GM18517 (cell line): Measurements from ENCODE around the gene RRP15.
"Not testable (repeated sequence)": the region's sequence is repeated elsewhere in the genome, so short reads cannot be mapped to it uniquely, and the experiment has no call there.

Source experiments
- ATAC-seq: cut with Tn5 transposase; IDR thresholded peaks from one replicate; pipeline ENCODE4 v1.9.1; 2021; ENCODE audit warnings: mild to moderate bottlenecking, moderate library complexity; ENCODE audit not compliant: unreplicated experiment

RRP15 gene

GRCh38 chr1:218296162-218296561, 11.1 kb downstream of the RRP15 start:
- ATAC-seq = no peak

GRCh38 chr1:218297461-218297860, 12.4 kb downstream of the RRP15 start:
- no peak for ATAC-seq

- ATAC-seq = no peak
Observed at GRCh38 chr1:218297867-218298266, 12.8 kb downstream of the RRP15 start.

GRCh38 chr1:218298398-218298797, 13.3 kb downstream of the RRP15 start:
- ATAC-seq = no peak

DNA sequence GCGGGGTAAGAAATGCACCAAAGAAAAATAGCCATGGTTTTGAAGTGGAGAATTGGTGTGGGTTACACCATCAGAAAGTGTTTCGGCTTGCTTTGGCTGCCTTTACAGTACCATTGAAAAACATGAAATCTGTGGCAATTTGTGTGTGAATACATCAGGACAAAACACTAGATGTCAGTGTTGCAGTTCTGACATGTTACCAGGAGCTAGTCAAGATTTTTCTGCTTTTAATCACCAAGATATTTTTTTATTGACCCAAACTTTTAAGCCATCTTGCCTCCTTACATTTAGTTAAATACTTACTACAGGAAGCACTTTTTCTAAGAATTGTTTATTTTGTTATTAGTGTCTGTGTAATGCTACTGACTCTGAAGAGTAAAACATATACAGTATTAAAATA, 14.3 kb downstream of the RRP15 start:
- no peak for ATAC-seq

DNA sequence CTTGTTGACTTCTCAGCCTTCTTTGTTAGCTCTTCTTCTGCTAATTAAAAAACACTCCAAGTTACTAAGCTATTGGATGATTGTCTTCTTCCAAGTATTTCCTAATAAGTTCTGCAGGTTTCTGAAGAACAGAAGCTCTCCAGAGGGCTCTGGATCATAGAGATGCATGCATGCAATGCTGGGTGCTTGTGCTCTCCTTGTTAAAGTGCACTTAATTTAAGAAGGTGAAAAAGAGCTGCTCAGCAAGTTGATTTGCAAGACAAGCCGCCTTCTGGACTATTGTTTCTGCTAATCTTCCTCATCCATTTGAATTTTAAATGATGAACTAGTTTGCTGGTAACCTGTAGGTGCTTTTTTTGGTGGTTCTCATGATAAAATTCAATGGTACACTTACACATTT, 16.1 kb downstream of the RRP15 start:
- ATAC-seq = no peak

DNA sequence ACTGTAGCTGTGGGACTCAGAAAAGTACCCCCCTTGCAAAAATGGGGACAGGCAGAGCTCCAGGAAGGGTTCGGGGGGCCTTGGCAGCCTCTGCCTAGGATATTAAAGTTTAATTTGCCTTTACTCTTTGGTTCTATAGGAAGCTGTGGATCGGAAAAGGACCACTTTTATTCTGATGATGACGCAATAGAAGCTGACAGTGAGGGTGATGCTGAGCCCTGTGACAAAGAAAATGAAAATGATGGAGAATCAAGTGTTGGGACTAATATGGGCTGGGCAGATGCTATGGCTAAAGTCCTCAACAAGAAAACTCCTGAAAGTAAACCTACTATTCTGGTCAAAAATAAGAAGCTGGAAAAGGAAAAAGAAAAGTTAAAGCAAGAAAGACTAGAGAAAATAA, 17.1 kb downstream of the RRP15 start:
- no peak for ATAC-seq

- no peak for ATAC-seq
Observed at GRCh38 chr1:218303176-218303879, 18.2 kb downstream of the RRP15 start.

DNA sequence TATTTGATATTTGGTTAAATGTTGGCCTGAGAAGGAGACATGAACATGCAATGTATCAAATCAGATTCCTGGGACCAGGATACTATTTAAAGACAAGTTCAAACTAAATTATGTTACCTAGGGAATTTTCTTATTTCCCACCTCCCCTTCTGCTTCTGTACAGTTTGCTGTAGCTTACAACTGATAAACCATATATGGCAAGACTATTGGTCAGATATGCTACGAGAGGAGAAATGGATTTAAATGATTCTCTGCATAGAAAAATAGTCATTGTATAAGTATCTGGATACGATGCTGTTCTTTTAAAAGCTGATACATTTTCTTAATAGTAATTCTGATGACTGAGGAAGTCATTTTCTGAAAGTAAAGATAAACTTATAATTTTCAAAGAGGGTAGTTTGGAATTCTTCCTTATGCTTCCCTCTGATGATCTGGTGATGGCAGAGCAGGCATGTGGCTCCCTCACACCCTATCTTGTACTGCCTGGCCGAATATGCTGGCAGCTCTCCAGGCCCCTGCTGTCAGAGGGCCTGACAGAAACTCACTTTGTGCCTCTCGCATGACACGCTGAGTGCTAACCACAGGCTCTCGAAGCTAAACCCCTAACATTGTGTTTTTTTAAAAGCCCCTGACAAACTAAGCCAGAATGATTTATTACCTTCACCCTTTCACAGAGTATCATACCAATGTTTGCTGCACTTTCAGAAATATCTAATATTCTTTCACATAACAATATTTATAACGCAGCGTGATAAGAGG, 19.4 kb downstream of the RRP15 start:
- no peak for ATAC-seq

GRCh38 chr1:218305472-218306064, 20.5 kb downstream of the RRP15 start:
- ATAC-seq = no peak

DNA sequence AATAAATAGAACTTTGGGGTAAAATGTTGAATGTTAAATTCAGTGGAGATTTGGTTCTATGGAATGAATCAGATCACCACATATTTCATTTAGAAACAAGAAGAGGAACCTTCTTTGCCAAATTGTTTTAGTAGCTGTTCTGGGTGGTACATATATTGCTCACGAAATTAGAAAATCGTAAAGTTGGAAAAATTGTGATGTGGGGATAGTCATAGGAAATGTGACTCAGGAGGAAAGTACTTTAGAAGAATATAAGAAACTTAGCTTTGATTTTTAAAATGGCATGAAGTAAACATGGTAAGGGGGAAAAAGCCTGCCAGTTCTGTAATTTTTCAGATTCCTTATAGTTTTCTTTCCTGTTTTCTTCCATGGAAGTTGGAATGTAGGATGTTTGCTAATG, 27.4 kb downstream of the RRP15 start:
- ATAC-seq = no peak

- ATAC-seq = no peak
Observed at GRCh38 chr1:218314316-218314715, 29.2 kb downstream of the RRP15 start.

DNA sequence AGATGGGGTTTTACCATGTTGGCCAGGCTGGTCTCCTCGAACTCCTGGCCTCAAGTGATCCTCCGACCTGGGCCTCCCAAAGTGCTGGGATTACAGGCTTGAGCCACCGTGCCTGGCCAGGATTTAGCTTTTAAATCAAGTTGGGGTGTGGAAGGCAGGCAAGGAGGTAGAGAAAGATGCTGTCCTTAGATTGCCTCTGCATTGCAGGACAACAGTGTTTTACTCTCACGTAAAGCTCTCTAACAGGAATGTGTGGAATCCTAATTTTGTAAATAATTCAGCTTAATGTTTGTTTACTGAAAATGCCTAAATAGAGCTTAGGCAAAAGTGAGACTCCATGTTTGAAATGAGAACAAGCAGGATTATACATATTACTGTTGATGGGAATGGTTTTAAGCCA, 30.5 kb downstream of the RRP15 start:
- ATAC-seq = no peak

DNA sequence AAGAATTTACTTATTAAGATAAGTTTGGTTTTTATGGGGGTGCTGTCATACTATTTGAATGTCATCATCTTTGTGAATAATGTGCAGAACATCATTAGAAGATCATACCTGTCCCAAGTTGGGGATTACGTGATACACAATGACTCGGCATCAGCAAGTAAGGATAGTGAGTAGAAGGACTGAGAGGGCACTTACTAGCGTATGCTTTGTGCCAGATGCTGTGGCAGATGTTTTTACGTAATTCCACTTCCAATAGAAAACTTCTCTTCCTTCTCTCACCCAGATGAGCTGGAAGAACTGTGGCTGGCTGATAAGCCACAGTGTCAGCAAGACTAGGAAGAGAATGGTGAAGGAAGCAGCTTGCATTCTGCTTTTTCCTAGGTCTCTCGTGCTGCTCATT, 32.0 kb downstream of the RRP15 start:
- no peak for ATAC-seq

GRCh38 chr1:218320182-218320581, 35.1 kb downstream of the RRP15 start:
- ATAC-seq = not testable (repeated sequence)

- no peak for ATAC-seq
Observed at GRCh38 chr1:218322762-218323161, 37.7 kb downstream of the RRP15 start.

DNA sequence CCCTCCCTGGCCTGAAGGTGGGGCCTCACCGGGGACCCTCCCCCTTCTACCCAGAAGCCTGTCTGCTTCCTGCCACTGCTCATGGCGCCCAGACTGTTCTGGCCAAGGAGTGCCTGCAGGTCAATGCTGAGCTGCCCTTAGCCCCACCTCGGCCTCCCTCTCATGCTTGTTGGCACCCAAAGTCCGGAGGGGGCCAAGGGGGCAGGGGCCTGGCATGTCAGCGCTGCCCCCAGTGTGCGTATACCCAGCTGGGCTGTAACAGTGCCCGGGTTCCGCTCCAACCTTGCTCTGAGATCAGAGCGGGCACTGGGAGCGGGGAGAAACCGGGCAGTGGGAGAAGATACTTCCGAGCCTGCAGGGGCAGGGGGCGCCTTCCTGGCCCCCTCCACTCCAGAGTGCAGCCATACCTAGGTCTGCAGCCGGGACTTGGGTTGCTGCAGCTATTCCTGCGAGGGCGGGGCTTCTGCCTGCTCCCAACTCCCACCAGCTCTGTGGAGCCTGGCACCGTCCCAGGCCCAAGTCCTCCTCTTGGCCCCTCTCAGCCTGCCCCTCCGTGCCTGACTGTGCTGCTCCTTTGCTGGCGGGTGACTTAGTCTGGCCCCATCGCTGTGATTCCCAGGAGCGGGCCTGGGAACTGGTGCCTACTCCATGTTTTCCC, 38.6 kb downstream of the RRP15 start:
- ATAC-seq = no peak

DNA sequence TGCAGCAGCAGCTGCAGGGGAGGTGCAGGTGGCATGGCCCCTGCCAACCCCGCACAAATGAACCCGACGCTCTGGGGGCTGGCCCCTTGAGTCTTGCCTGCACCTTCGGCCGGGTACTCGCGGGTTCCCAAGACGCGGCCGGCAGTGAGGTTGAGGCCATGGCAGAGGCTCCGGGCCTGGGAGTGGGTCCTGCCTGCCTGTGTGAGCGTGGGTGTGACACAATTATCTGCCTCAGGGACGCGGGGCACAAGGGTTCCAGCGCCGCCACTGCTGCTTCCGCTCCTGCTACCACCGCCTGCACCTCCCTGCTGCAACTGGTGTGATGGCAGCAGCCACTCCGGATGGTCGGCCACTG, 39.1 kb downstream of the RRP15 start:
- no peak for ATAC-seq

GRCh38 chr1:218328769-218329168, 43.7 kb downstream of the RRP15 start:
- no peak for ATAC-seq

- ATAC-seq = peak; percentile 75
Observed at GRCh38 chr1:218330043-218330623, 45.0 kb downstream of the RRP15 start.

DNA sequence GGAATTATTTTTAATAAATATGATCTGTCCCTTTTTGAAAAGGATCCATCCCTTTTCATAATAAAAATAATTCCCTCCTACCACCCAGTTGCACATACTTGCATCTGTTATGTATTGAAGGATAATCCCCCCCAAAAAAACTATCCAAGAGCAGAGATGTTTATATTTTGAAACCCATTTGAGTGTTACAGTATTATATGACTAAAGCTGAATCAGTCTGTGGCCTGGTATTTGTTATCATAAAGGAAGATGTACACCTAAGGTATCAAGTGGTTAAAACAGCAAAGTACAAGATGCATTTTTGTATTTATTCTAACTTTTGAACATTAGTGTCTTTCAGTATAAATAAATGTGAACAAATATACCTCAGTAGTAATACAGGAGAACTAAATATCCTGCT, 47.3 kb downstream of the RRP15 start:
- ATAC-seq = no peak
